ENCODE data around the gene SLC41A3. TPM values are rescaled to one million over a fixed set of nuclear protein-coding genes. Genes with fewer than 3 reads are reported as not detected.

The SLC41A3 gene
- total RNA-seq, 4 donors from 2014 or later: 31.0 to 62.7 (median 37.5) TPM

DNA sequence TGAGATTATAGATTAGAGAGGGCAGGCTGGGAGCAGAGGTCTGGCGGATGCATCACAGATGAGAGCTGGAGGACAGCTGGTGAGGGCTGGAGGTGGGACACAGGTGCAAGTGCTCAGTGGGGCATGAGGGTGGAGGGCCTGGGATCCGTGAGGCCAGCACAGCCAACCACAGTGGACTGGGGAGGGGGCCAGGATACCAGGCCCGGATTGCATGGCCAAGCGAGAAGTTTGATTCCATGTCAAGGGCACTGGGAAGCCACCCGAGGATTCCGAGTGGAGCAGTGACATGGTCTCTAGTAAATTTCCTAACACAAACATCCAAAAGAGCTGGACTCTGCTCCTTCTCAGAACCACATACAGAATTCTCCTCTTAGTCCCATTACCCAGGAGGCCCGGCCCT, 44.0 kb upstream of the SLC41A3 start:
- no peak overlapping the region for H3K27ac ChIP-seq
- H3K4me3 ChIP-seq: no peak overlapping the region
- 89 to 93% methylated on average over 5 of the region's 7 CpGs for WGBS, 2 donors (ENCODE audit: low coverage in 1 of 2)
- peaks cover 0 to 22% of the 10 kb centered on the region in 2 donors for H3K36me3 ChIP-seq
- no peaks in the 10 kb centered on the region for H3K4me1 ChIP-seq
- no peak for ATAC-seq
- TF ChIP-seq EP300 (IDR thresholded peaks at IDR 0.05): no peak
- TF ChIP-seq, protein P1, sequence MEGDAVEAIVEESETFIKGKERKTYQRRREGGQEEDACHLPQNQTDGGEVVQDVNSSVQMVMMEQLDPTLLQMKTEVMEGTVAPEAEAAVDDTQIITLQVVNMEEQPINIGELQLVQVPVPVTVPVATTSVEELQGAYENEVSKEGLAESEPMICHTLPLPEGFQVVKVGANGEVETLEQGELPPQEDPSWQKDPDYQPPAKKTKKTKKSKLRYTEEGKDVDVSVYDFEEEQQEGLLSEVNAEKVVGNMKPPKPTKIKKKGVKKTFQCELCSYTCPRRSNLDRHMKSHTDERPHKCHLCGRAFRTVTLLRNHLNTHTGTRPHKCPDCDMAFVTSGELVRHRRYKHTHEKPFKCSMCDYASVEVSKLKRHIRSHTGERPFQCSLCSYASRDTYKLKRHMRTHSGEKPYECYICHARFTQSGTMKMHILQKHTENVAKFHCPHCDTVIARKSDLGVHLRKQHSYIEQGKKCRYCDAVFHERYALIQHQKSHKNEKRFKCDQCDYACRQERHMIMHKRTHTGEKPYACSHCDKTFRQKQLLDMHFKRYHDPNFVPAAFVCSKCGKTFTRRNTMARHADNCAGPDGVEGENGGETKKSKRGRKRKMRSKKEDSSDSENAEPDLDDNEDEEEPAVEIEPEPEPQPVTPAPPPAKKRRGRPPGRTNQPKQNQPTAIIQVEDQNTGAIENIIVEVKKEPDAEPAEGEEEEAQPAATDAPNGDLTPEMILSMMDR (IDR thresholded peaks at IDR 0.05): no peak
- no peak for TF ChIP-seq POLR2AphosphoS5 (IDR thresholded peaks at IDR 0.05)
- TF ChIP-seq POLR2A (IDR thresholded peaks at IDR 0.05): no peak
- no peaks in the 10 kb centered on the region for H3K27me3 ChIP-seq
- H3K9me3 ChIP-seq: no peaks in the 10 kb centered on the region

DNA sequence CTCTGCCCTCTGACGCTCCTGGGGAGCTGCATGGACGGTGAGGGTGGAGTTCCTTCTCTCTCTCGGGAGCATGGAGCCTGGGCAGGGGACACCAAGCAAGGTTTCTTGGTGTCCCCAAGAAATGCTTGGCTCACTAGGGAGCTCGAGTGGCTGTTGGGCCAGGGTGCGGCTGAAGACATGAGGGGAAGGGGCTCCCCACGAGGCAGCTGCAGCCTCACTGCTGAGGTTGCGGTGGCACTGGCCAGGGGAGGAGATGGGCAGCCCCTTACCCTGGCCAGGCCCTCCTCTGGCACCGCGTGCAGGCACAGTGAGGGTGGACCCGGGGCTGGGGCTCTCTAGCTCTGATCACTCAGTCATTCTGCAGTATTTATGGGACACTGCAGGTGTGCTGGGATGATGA, 43.5 kb upstream of the SLC41A3 start:
- H3K27me3 ChIP-seq: no peaks in the 10 kb centered on the region
- H3K36me3 ChIP-seq: peaks cover 0 to 22% of the 10 kb centered on the region in 2 donors
- WGBS, 2 donors (ENCODE audit: low coverage in 1 of 2): no CpG with 5 or more reads among the region's 10 CpGs
- H3K4me3 ChIP-seq: no peak overlapping the region
- ATAC-seq: no peak
- no peak overlapping the region for H3K27ac ChIP-seq
- TF ChIP-seq POLR2A (IDR thresholded peaks at IDR 0.05) (no peak), EP300 (IDR thresholded peaks at IDR 0.05) (no peak)
- TF ChIP-seq, protein P1 (IDR thresholded peaks at IDR 0.05): no peak
- no peaks in the 10 kb centered on the region for H3K4me1 ChIP-seq
- no peaks in the 10 kb centered on the region for H3K9me3 ChIP-seq

DNA sequence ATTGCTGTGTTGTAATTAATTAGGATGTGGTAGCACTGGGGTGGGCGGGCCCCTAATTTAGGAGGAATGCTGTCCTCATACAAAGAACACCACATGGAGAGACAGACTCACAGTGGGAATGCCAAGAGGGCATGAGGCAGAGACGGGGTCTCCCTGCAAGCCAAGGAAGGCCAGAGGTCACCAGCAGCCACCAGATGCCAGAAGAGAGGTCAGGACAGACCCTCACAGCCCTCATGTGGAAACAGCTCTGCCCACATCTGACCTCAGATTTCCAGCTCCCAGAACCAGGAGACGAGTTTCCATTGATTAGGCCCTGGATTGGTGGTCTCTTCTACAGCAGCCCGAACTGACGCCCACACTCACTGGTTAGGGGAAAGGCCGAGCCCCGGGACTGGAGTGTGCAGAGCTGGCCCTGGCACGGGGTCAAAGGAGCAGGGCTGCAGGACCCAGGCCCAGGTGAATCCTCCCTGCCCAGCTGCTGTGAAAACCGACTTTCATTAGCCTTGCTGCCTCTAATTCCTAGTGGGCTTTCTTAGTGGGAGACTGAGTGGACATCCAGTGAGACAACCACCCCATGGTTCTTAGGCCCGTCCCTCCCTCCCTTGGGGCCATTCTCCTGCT, 43.0 kb upstream of the SLC41A3 start:
- H3K36me3 ChIP-seq: peaks cover 0 to 22% of the 10 kb centered on the region in 2 donors
- H3K4me1 ChIP-seq: no peaks in the 10 kb centered on the region
- no peaks in the 10 kb centered on the region for H3K27me3 ChIP-seq
- WGBS, 2 donors (ENCODE audit: low coverage in 1 of 2): 83% methylated on average over 2 of the region's 10 CpGs; no CpG with 5 or more reads in 1 of the 2 donors
- H3K27ac ChIP-seq: no peak overlapping the region
- no peaks in the 10 kb centered on the region for H3K9me3 ChIP-seq
- ATAC-seq: no peak
- TF ChIP-seq POLR2AphosphoS5 (IDR thresholded peaks at IDR 0.05) (no peak), POLR2A (IDR thresholded peaks at IDR 0.05) (no peak), EP300 (IDR thresholded peaks at IDR 0.05) (no peak)
- TF ChIP-seq, protein P1 (IDR thresholded peaks at IDR 0.05): no peak
- no peak overlapping the region for H3K4me3 ChIP-seq

DNA sequence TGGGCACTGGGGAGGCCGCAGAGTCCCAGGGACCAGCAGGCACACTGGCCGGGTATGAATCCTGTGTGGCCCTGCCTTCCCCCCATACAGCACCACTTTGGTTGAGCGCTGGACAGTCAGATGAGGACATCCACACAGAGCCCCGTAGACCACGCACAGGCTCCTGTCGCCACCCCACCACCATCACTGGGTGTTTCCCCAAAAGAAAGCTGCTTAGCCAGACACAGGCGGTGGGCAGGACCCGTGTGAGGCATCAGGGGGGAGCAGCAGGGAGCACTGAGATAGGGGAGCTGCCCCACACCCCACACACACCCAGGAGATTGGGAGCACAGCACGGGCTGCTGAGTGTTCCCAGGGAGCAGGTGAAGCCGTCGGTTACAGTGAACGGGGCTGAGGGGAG, 42.4 kb upstream of the SLC41A3 start:
- Histone ChIP-seq H3K4me3 (no peak overlapping the region), H3K36me3 (peaks cover 0 to 22% of the 10 kb centered on the region in 2 donors), H3K27ac (no peak overlapping the region), H3K9me3 (no peaks in the 10 kb centered on the region), H3K4me1 (no peaks in the 10 kb centered on the region), H3K27me3 (no peaks in the 10 kb centered on the region)
- TF ChIP-seq EP300 (IDR thresholded peaks at IDR 0.05): no peak
- TF ChIP-seq, protein P1 (IDR thresholded peaks at IDR 0.05): no peak
- TF ChIP-seq POLR2A (IDR thresholded peaks at IDR 0.05): no peak
- TF ChIP-seq POLR2AphosphoS5 (IDR thresholded peaks at IDR 0.05): no peak
- no peak for ATAC-seq
- WGBS, 2 donors (ENCODE audit: low coverage in 1 of 2): 74% methylated on average over 4 of the region's 12 CpGs; no CpG with 5 or more reads in 1 of the 2 donors

DNA sequence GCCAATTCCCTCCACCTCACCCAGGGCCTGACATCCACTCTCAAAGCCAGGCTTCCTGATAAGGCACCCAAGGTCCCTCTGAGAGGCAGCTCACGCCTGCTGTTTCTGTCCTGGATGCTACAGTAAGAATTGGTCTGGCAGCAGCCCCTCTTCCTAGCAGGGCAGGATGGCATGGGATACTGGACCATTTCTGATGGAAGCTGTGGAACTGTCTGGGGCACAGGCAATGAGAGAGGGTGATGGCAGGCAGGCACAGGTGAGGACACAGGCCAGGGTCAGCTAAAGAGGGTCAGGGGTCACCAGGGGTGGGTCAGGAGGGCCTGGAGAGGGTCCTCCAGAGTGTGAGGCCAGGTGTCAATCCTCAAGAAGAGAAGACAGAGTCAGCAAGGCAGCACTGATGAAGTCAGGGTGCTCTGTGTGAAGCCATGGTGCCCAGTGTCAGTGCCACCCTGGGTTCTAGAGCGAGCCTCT, 41.9 kb upstream of the SLC41A3 start:
- ATAC-seq: no peak
- H3K9me3 ChIP-seq: no peaks in the 10 kb centered on the region
- WGBS, 2 donors (ENCODE audit: low coverage in 1 of 2): 70% methylated on average over 2 of the region's 2 CpGs; no CpG with 5 or more reads in 1 of the 2 donors
- TF ChIP-seq POLR2AphosphoS5 (IDR thresholded peaks at IDR 0.05) (no peak), EP300 (IDR thresholded peaks at IDR 0.05) (no peak)
- H3K36me3 ChIP-seq: peaks cover 0 to 17% of the 10 kb centered on the region in 2 donors
- no peaks in the 10 kb centered on the region for H3K4me1 ChIP-seq
- H3K27me3 ChIP-seq: no peaks in the 10 kb centered on the region
- no peak overlapping the region for H3K4me3 ChIP-seq
- H3K27ac ChIP-seq: no peak overlapping the region

Data from gastroesophageal sphincter (tissue), 4 donors.